RWPE1 (cell line): ENCODE measurements around the gene S100A8.
"Not testable (repeated sequence)": the region's sequence is repeated elsewhere in the genome, so short reads cannot be mapped to it uniquely, and the experiment has no call there.

Source experiments
- CTCF ChIA-PET: fragments of 350-600 bp; sonication (Branson Sonifier 250); formaldehyde crosslinking; extraction: SDS; loops from one replicate; lab custom pipeline; 2021; lab: Yijun Ruan, JAX
- POLR2A ChIA-PET: fragments of 400-600 bp; formaldehyde crosslinking; extraction: SDS; loops from one replicate; lab custom pipeline; 2020; ENCODE audit warnings: antibody characterized with exemption; ENCODE audit not compliant: low non-redundant PET; lab: Yijun Ruan, JAX
- DNase-seq: peaks from one replicate; pipeline ENCODE4 v3.0.0; 2012; ENCODE audit warnings: low spot score
- H3K27ac ChIP-seq: fragments of 450-650 bp; 2 replicates; pipeline ENCODE4 v1.5.1; 2017
- CTCF ChIP-seq: fragments of 450-650 bp; conservative IDR thresholded peaks from 2 replicates; pipeline ENCODE4 v1.5.1; 2017; ENCODE audit warnings: low read depth, mild to moderate bottlenecking

S100A8 gene

GRCh38 chr1:153428791-153429190 lies 37.9 kb upstream of the S100A8 start:
- no peak for DNase-seq
- ChIA-PET CTCF (interaction anchor here (1.1 kb wide), 1 partner anchor 74 kb away, joined by 6 read pairs; no protein-coding TSS in a partner anchor), POLR2A (no interaction called here)
- TF ChIP-seq CTCF = no peak
- H3K27ac ChIP-seq = no peak overlapping the region

DNA sequence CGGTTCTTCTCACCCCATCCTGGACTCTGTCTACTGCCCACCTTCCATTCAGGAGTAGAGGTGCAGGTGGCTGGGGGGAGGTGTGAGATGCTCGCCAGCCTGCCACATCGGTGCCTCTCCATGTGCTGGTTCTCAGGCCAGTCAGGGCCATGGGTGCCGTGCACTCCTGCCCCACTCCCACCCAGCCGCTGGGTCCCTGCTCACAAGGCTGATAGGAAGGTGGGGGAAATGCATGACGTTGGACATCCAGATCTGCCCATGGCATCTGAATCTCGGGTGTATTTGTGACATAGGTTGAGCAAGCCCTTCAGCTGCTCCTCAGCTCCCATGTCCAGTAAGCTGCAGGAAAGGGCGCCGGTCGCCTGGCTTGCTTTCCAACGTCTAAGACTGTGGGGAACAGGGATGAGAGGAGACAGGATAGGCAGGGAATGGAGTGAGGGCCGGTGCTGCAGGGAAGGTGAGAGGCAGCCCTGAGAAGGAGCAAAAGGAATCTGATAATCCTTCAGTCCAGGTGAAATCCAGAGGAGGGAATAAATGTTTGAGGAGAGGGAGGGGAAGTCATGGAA lies 37.3 kb upstream of the S100A8 start:
- H3K27ac ChIP-seq = no peak overlapping the region
- ChIA-PET POLR2A (no interaction called here), CTCF (no interaction called here)
- TF ChIP-seq CTCF = no peak
- no peak for DNase-seq

DNA sequence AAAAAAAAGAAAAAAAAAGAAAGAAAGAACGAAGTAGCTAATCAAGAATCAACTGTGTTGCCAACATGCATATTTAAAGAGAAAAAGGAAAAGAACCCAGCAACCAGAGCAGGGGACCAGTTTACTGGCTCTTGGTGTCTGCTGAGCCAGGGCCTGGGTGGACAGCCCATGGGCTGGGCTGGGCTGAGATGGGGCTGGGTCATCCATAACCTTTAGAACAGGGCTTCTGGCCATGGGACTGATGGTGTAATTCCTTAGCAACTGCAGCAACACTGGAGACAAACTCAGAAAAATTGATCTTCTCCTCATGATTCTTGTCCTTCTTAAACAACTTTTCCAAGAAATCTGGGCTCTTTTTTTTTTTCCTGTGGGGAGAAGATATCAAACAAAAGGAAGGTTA lies 35.9 kb upstream of the S100A8 start:
- CTCF ChIA-PET = no interaction called here
- POLR2A ChIA-PET = no interaction called here
- no peak for TF ChIP-seq CTCF
- no peak for DNase-seq
- no peak overlapping the region for H3K27ac ChIP-seq

DNA sequence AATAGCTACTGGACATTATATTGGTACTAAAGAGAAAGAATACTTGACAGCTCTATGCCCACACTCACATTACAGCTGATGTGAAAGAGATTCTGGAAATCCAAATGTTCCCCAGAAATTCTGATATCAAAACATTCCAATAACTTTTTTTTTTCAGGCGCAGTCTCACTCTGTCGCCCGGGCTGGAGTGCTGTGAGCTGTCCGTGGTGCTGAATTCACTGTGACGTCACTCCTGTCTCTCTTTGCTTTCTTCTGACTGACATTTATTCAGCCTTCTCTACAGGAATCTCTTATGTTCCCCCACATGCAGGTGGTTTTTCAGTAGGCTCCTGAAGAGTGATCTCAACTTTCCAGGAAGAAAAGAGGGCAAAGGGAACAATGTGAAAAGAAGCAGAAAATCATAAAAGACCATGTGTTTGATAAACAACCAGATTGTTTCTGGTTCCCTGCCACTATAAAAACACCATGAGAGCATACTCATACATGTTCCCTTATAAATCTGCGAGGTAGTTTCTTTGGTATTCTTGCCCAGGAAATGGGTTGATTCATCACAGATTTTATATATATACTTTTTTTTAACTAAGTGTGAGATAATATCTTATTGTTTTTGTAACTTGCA lies 31.7 kb upstream of the S100A8 start:
- peak; percentile 63 for DNase-seq
- no peak for TF ChIP-seq CTCF
- no peak overlapping the region for H3K27ac ChIP-seq
- POLR2A ChIA-PET = no interaction called here
- CTCF ChIA-PET = no interaction called here

DNA sequence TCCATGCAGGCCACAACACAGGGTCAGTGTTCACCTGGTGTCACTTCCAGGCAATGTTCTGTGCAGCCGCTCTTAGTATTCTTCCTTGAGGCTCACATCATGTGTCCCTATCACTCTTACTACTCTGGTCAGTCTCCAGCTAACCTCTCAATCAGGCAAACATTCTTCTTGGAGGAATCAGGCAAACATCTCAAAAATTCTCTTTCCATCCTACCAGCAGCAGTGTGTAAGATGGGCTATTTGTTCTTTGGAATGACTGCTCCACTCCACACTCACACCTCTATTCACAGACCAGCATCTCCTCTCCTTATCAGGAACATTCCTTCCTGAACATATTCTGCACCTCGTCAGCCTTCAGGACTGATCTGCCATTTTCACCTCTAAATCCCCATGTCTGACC lies 29.4 kb upstream of the S100A8 start:
- ChIA-PET CTCF (interaction anchor here (0.6 kb wide), 1 partner anchor 61 kb away, joined by 4 read pairs; no protein-coding TSS in a partner anchor), POLR2A (no interaction called here)
- TF ChIP-seq CTCF = no peak
- no peak overlapping the region for H3K27ac ChIP-seq
- DNase-seq = no peak

GRCh38 chr1:153419436-153419793 lies 28.5 kb upstream of the S100A8 start:
- POLR2A ChIA-PET, CTCF ChIA-PET, DNase-seq, H3K27ac ChIP-seq: not testable (repeated sequence)

- H3K27ac ChIP-seq, POLR2A ChIA-PET, DNase-seq, CTCF ChIA-PET: not testable (repeated sequence)
These were observed 28.0 kb upstream of the S100A8 start for GRCh38 chr1:153418758-153419435.
